Keratinocyte (primary cell): Measurements from ENCODE around the gene CLPTM1L. TPM values are rescaled to one million over a fixed set of nuclear protein-coding genes. Genes with fewer than 3 reads are reported as not detected.
"Not testable (repeated sequence)": the region's sequence is repeated elsewhere in the genome, so short reads cannot be mapped to it uniquely, and the experiment has no call there.

Source experiments
- DNase-seq: peaks from one replicate; pipeline ENCODE4 v3.0.0-alpha.2; 2011; ENCODE audit warnings: low read depth, missing footprints, low spot score
- FAIRE-seq: peaks from 2 replicates; lab custom pipeline; 2011; peaks lifted over from hg19 to GRCh38; lab: Jason Lieb, UNC
- H2AFZ ChIP-seq: 2 replicates; pipeline ENCODE4 v1.6.0; 2012; ENCODE audit warnings: low read length, control low read depth, inconsistent platforms; ENCODE audit not compliant: control insufficient read depth
- H3K27ac ChIP-seq: 2 replicates; pipeline ENCODE4 v1.5.1; 2011; ENCODE audit warnings: low read length; ENCODE audit not compliant: control insufficient read depth, insufficient read depth
- H3K27me3 ChIP-seq: 3 replicates; pipeline ENCODE4 v1.6.0; 2011; ENCODE audit warnings: low read length; ENCODE audit not compliant: control insufficient read depth, insufficient read depth; ENCODE audit errors: extremely low read depth
- H3K36me3 ChIP-seq, 2 experiments: 2 replicates in 1 of 2; 3 replicates in 1 of 2; pipeline ENCODE4 v1.5.1; 2011; ENCODE audit warnings: low read length in 2 of 2, mild to moderate bottlenecking in 1 of 2; ENCODE audit not compliant: control insufficient read depth in 2 of 2, insufficient read depth in 2 of 2; ENCODE audit errors: extremely low read depth in 1 of 2
- H3K4me1 ChIP-seq: 3 replicates; pipeline ENCODE4 v1.5.1; 2011; ENCODE audit warnings: low read length; ENCODE audit not compliant: control insufficient read depth, insufficient read depth; ENCODE audit errors: extremely low read depth
- H3K4me2 ChIP-seq: 3 replicates; pipeline ENCODE4 v1.6.0; 2011; ENCODE audit warnings: low read depth, low read length; ENCODE audit not compliant: control insufficient read depth, insufficient read depth; ENCODE audit errors: extremely low read depth
- H3K4me3 ChIP-seq, 3 experiments: fragments of 200-600 bp in 1 of 3; sonication (generic) in 1 of 3; 2 replicates in 2 of 3; 3 replicates in 1 of 3; pipeline ENCODE4 v1.5.1; 2011 to 2016; ENCODE audit warnings: low read length in 3 of 3, mild to moderate bottlenecking in 3 of 3, control low read depth in 2 of 3, inconsistent platforms in 1 of 3, low read depth in 1 of 3, mixed read lengths in 1 of 3, mixed run types in 1 of 3, moderate library complexity in 1 of 3; ENCODE audit not compliant: control insufficient read depth in 2 of 3, insufficient read depth in 2 of 3; ENCODE audit errors: extremely low read depth in 1 of 3
- H3K79me2 ChIP-seq: 2 replicates; pipeline ENCODE4 v1.6.0; 2012; ENCODE audit warnings: low read length; ENCODE audit not compliant: control insufficient read depth, insufficient read depth
- H3K9ac ChIP-seq: 3 replicates; pipeline ENCODE4 v1.6.0; 2011; ENCODE audit warnings: low read length; ENCODE audit not compliant: control insufficient read depth, insufficient read depth; ENCODE audit errors: extremely low read depth
- H3K9me1 ChIP-seq: 3 replicates; pipeline ENCODE4 v1.6.0; 2011; ENCODE audit warnings: low read length; ENCODE audit not compliant: control insufficient read depth, insufficient read depth; ENCODE audit errors: extremely low read depth
- H3K9me3 ChIP-seq: 2 replicates; pipeline ENCODE4 v1.5.1; 2012; ENCODE audit warnings: low read depth, low read length; ENCODE audit not compliant: control insufficient read depth
- H4K20me1 ChIP-seq: 3 replicates; pipeline ENCODE4 v1.6.0; 2011; ENCODE audit warnings: low read length; ENCODE audit not compliant: control insufficient read depth, insufficient read depth; ENCODE audit errors: extremely low read depth
- EZH2 ChIP-seq: IDR thresholded peaks from one replicate; pipeline ENCODE4 v1.6.1; 2012; ENCODE audit warnings: inconsistent platforms, mild to moderate bottlenecking, low read length, moderate library complexity
- dilution Hi-C: fragments of 300-500 bp; cut with MboI; formaldehyde crosslinking; loops from one replicate; pipeline ENCODE4 v1.7.0; 2020; ENCODE audit warnings: low sequenced_read_pairs; ENCODE audit not compliant: extremely low pct_ligation_motif_present
- polyA plus RNA-seq, 5 experiments: library from polyadenylated mRNA; depleted of rRNA in 3 of 5; stranded (reverse) in 3 of 5; stranded (forward) in 1 of 5; unstranded in 1 of 5; fragments of >200 nt; gene quantifications; 1 replicate in 1 of 5; 2 replicates in 3 of 5; 3 replicates in 1 of 5; pipeline versions ENCODE4 v1.2.1 to v1.2.3, GENCODE V29; 2011 to 2012; ENCODE audit warnings: missing spikeins in 2 of 5, low read depth in 1 of 5, low replicate concordance in 1 of 5
- TF ChIP-seq, protein P1 (sequence below), 3 experiments: IDR thresholded peaks in 1 of 3; conservative IDR thresholded peaks in 1 of 3; optimal IDR thresholded peaks in 1 of 3; 2 replicates in 2 of 3; 3 replicates in 1 of 3; pipeline versions ENCODE3 to v1.5.1; 2011; ENCODE audit warnings: low read length in 3 of 3, mild to moderate bottlenecking in 3 of 3, moderate library complexity in 2 of 3, control low read depth in 1 of 3, inconsistent platforms in 1 of 3; ENCODE audit not compliant: insufficient read depth in 2 of 3; ENCODE audit errors: extremely low read depth in 1 of 3

Gene CLPTM1L
- polyA plus RNA-seq, 1 donor (not counting 4 experiments of a cell fraction or from before 2014, with no cell fraction given): 142 TPM

DNA sequence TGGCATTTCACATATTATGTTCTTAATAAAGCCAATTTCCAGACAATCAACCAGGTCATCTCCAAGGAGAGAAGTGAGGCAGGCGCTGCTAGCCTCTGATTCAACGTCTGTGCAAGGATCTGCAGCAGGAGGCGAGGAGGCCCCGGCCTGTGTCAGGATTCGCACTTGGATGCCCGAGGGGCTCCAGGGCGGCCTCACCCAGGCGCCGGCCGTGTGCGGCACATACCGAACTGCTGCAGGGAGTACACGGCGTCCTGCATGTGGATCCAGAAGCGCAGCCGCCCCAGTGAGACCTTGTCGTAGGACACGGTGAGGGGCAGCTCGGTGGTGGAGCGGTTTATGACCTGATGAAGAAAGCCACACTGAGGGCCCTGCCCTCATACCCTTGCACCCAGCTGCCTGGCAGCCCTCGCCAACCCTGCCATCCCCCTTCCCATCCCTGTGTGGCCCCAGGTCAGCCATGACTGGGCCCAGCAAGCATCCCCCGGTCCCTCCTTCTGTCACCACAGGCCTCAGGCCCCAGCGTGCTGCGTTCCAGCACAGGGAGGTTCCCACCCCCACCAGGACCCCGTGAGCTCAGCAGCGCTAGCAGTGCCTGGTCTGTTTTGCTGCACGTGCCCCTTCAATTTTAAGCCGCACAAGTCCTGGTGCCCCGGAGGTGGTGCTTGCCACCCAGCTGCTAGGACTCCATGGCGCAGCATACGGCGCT lies 9.9 kb downstream of the CLPTM1L start:
- H3K36me3 ChIP-seq: peaks cover 29 to 67% of the 10 kb centered on the region in 2 experiments
- dilution Hi-C loops: no loop called here

DNA sequence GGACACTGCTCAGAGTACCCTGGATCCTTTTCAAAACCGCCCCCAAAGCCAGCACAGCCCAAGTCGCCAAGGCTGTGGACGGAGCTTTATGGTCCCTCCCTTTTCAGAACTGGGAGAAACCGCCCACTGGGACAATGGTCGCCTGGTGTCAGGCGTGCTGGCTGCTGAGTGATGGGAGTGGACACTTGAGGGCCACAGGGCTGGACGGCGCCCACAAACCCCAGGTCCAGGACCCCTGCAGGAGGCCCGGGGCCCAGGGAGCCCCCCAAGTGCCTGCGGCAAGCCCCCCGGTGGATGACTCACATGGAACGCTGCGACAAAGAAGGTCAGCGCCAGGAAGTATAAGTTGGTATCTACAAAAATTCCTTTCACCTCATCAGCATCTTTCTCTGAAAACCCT lies 10.9 kb downstream of the CLPTM1L start:
- Histone ChIP-seq H3K27me3 (no peaks in the 10 kb centered on the region), H3K27ac (no peak overlapping the region), H2AFZ (no peak overlapping the region), H3K4me1 (peaks cover 33% of the 10 kb centered on the region), H3K9ac (no peak overlapping the region), H3K4me3 (no peak overlapping the region), H3K36me3 (peaks cover 30 to 66% of the 10 kb centered on the region in 2 experiments), H3K79me2 (peaks cover 22% of the 10 kb centered on the region), H3K4me2 (no peak overlapping the region), H4K20me1 (peaks cover 2% of the 10 kb centered on the region), H3K9me1 (no peaks in the 10 kb centered on the region), H3K9me3 (peaks cover 3% of the 10 kb centered on the region)
- FAIRE-seq (no peak), DNase-seq (no peak)
- dilution Hi-C loops: no loop called here
- no peak for TF ChIP-seq EZH2
- TF ChIP-seq, protein P1, sequence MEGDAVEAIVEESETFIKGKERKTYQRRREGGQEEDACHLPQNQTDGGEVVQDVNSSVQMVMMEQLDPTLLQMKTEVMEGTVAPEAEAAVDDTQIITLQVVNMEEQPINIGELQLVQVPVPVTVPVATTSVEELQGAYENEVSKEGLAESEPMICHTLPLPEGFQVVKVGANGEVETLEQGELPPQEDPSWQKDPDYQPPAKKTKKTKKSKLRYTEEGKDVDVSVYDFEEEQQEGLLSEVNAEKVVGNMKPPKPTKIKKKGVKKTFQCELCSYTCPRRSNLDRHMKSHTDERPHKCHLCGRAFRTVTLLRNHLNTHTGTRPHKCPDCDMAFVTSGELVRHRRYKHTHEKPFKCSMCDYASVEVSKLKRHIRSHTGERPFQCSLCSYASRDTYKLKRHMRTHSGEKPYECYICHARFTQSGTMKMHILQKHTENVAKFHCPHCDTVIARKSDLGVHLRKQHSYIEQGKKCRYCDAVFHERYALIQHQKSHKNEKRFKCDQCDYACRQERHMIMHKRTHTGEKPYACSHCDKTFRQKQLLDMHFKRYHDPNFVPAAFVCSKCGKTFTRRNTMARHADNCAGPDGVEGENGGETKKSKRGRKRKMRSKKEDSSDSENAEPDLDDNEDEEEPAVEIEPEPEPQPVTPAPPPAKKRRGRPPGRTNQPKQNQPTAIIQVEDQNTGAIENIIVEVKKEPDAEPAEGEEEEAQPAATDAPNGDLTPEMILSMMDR (optimal IDR thresholded peaks at IDR 0.05 in 1 of 3, IDR thresholded peaks at IDR 0.05 in 1 of 3, conservative IDR thresholded peaks at IDR 0.05 in 1 of 3; ENCODE audit: extremely low read depth in 1 of 3, insufficient read depth in 2 of 3, low read length in 3 of 3): no peak

More for the DNA sequence above, 9.9 kb downstream of the CLPTM1L start:
- H3K9me3 ChIP-seq: no peaks in the 10 kb centered on the region
- H3K4me2 ChIP-seq: no peak overlapping the region
- H4K20me1 ChIP-seq: peaks cover 2% of the 10 kb centered on the region
- peaks cover 26% of the 10 kb centered on the region for H3K4me1 ChIP-seq
- no peak overlapping the region for H3K4me3 ChIP-seq
- no peak for DNase-seq
- no peak overlapping the region for H2AFZ ChIP-seq
- no peaks in the 10 kb centered on the region for H3K9me1 ChIP-seq
- TF ChIP-seq, protein P1 (optimal IDR thresholded peaks at IDR 0.05 in 1 of 3, IDR thresholded peaks at IDR 0.05 in 1 of 3, conservative IDR thresholded peaks at IDR 0.05 in 1 of 3; ENCODE audit: extremely low read depth in 1 of 3, insufficient read depth in 2 of 3, low read length in 3 of 3): no peak
- TF ChIP-seq EZH2: no peak
- no peak overlapping the region for H3K9ac ChIP-seq
- H3K27me3 ChIP-seq: no peaks in the 10 kb centered on the region
- no peak for FAIRE-seq
- H3K79me2 ChIP-seq: peaks cover 25% of the 10 kb centered on the region
- H3K27ac ChIP-seq: no peak overlapping the region

DNA sequence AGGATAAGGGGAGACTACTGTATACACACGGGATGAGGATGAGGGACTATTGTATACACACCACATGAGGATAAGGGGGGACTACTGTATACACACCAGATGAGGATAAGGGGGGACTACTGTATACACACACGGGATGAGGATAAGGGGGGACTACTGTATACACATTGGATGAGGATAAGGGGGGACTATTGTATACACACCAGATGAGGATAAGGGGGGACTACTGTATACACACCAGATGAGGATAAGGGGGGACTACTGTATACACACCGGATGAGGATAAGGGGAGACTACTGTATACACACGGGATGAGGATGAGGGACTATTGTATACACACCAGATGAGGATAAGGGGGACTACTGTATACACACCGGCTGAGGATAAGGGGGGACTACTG lies 11.6 kb downstream of the CLPTM1L start:
- H3K9me3 ChIP-seq, H3K9me1 ChIP-seq, dilution Hi-C loops, DNase-seq, H2AFZ ChIP-seq, H4K20me1 ChIP-seq, H3K27me3 ChIP-seq, FAIRE-seq, H3K4me3 ChIP-seq, H3K9ac ChIP-seq, H3K4me2 ChIP-seq, H3K27ac ChIP-seq: not testable (repeated sequence)
- H3K36me3 ChIP-seq: peaks cover 28 to 62% of the 10 kb centered on the region in 2 experiments
- H3K4me1 ChIP-seq: peaks cover 39% of the 10 kb centered on the region
- peaks cover 19% of the 10 kb centered on the region for H3K79me2 ChIP-seq
